ENCODE results near the gene RBBP4.
A peak's percentile ranks its signal among the peaks of the same experiment; 100 is the strongest.
"Not testable (repeated sequence)": the region's sequence is repeated elsewhere in the genome, so short reads cannot be mapped to it uniquely, and the experiment has no call there.

Gene RBBP4

GRCh38 chr1:32642292-32642827 is 8.6 kb upstream of the RBBP4 start:
- no CpG with 5 or more reads among the region's 8 CpGs for WGBS, 2 donors (ENCODE audit: extremely low coverage in 2 of 2, insufficient read length in 2 of 2, insufficient replicate concordance in 1 of 2)
- not testable (repeated sequence) for H2BK5ac ChIP-seq (ENCODE audit: low read length); H3K27ac ChIP-seq (replicated peaks; ENCODE audit: low read length); H3K4me1 ChIP-seq (ENCODE audit: control insufficient read depth in 2 of 2, insufficient read depth in 1 of 2, low read depth in 1 of 2, low read length in 2 of 2); H2BK12ac ChIP-seq (ENCODE audit: low read length); H3K79me1 ChIP-seq (ENCODE audit: low read depth, low read length); H3K4ac ChIP-seq (ENCODE audit: low read length); H2BK15ac ChIP-seq (ENCODE audit: low read length); H3K4me2 ChIP-seq (ENCODE audit: insufficient read depth, low read length, poor library complexity, severe bottlenecking); H3K9ac ChIP-seq (ENCODE audit: low read depth, low read length, poor library complexity); H3K9me3 ChIP-seq (replicated peaks in 1 of 2; ENCODE audit: control insufficient read depth in 2 of 2, insufficient read depth in 1 of 2, low read depth in 1 of 2, low read length in 2 of 2); H4K8ac ChIP-seq (ENCODE audit: low read depth, low read length); H3K27me3 ChIP-seq (ENCODE audit: control insufficient read depth in 3 of 3, insufficient read depth in 3 of 3, low read depth in 1 of 3, low read length in 3 of 3); H3K18ac ChIP-seq (ENCODE audit: low read length); H2AK5ac ChIP-seq (ENCODE audit: low read depth, low read length); DNase-seq (ENCODE audit: low spot score); H2BK120ac ChIP-seq (ENCODE audit: low read depth, low read length); H3K4me3 ChIP-seq (ENCODE audit: low read length in 2 of 2); H3K23ac ChIP-seq (ENCODE audit: low read depth, low read length, poor library complexity); H4K91ac ChIP-seq (ENCODE audit: low read depth, low read length, poor library complexity); H3K14ac ChIP-seq (ENCODE audit: low read length); H2AFZ ChIP-seq (ENCODE audit: low read length)
- H3K36me3 ChIP-seq (replicated peaks in 1 of 2; ENCODE audit: control insufficient read depth in 2 of 2, insufficient read depth in 2 of 2, low read length in 2 of 2), result peaks cover 0 to 37% of the 10 kb centered on the region in 2 donors

DNA sequence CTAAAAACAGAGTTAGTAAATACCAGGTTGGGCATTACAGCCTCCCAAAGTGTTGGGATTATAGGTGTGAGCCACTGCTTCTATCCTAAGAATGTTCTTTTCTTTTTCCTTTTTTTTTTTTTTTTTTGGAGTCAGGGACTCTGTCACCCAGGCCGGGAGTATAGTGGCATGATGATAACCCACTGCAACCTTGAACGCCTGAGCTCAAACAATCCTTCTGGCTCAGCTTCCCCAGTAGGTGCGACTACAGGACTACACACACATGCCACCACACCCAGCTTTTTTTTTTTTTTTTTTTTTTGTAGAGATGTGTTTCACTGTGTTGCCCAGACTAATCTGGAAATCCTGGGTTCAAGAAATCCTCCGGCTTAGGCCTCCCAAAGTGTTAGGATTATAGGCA is 6.6 kb upstream of the RBBP4 start:
- H3K36me3 ChIP-seq (replicated peaks in 1 of 2; ENCODE audit: control insufficient read depth in 2 of 2, insufficient read depth in 2 of 2, low read length in 2 of 2), result peaks cover 0 to 33% of the 10 kb centered on the region in 2 donors
- H4K8ac ChIP-seq (ENCODE audit: low read depth, low read length), result no peak overlapping the region
- H3K27me3 ChIP-seq (ENCODE audit: control insufficient read depth in 3 of 3, insufficient read depth in 3 of 3, low read depth in 1 of 3, low read length in 3 of 3), result no peaks in the 10 kb centered on the region
- DNase-seq (ENCODE audit: low spot score), result no peak
- no peak overlapping the region for H2AK5ac ChIP-seq (ENCODE audit: low read depth, low read length)
- no peak overlapping the region for H2BK120ac ChIP-seq (ENCODE audit: low read depth, low read length)
- H3K27ac ChIP-seq (replicated peaks; ENCODE audit: low read length), result no peak overlapping the region
- peaks cover 0 to 11% of the 10 kb centered on the region in 2 donors for H3K9me3 ChIP-seq (replicated peaks in 1 of 2; ENCODE audit: control insufficient read depth in 2 of 2, insufficient read depth in 1 of 2, low read depth in 1 of 2, low read length in 2 of 2)
- no peak overlapping the region for H2BK15ac ChIP-seq (ENCODE audit: low read length)
- no peak overlapping the region for H3K4me3 ChIP-seq (ENCODE audit: low read length in 2 of 2)
- peaks cover 5% of the 10 kb centered on the region for H3K79me1 ChIP-seq (ENCODE audit: low read depth, low read length)
- H3K18ac ChIP-seq (ENCODE audit: low read length), result no peak overlapping the region
- no peak overlapping the region for H3K14ac ChIP-seq (ENCODE audit: low read length)
- H2BK12ac ChIP-seq (ENCODE audit: low read length), result no peak overlapping the region
- H4K91ac ChIP-seq (ENCODE audit: low read depth, low read length, poor library complexity), result no peak overlapping the region
- H3K9ac ChIP-seq (ENCODE audit: low read depth, low read length, poor library complexity), result no peak overlapping the region
- no peak overlapping the region for H3K23ac ChIP-seq (ENCODE audit: low read depth, low read length, poor library complexity)
- H2BK5ac ChIP-seq (ENCODE audit: low read length), result no peak overlapping the region
- no peak overlapping the region for H3K4me2 ChIP-seq (ENCODE audit: insufficient read depth, low read length, poor library complexity, severe bottlenecking)
- H3K4ac ChIP-seq (ENCODE audit: low read length), result no peak overlapping the region
- no CpG with 5 or more reads among the region's 4 CpGs for WGBS, 2 donors (ENCODE audit: extremely low coverage in 2 of 2, insufficient read length in 2 of 2, insufficient replicate concordance in 1 of 2)
- H3K4me1 ChIP-seq (ENCODE audit: control insufficient read depth in 2 of 2, insufficient read depth in 1 of 2, low read depth in 1 of 2, low read length in 2 of 2), result no peaks in the 10 kb centered on the region
- no peak overlapping the region for H2AFZ ChIP-seq (ENCODE audit: low read length)

DNA sequence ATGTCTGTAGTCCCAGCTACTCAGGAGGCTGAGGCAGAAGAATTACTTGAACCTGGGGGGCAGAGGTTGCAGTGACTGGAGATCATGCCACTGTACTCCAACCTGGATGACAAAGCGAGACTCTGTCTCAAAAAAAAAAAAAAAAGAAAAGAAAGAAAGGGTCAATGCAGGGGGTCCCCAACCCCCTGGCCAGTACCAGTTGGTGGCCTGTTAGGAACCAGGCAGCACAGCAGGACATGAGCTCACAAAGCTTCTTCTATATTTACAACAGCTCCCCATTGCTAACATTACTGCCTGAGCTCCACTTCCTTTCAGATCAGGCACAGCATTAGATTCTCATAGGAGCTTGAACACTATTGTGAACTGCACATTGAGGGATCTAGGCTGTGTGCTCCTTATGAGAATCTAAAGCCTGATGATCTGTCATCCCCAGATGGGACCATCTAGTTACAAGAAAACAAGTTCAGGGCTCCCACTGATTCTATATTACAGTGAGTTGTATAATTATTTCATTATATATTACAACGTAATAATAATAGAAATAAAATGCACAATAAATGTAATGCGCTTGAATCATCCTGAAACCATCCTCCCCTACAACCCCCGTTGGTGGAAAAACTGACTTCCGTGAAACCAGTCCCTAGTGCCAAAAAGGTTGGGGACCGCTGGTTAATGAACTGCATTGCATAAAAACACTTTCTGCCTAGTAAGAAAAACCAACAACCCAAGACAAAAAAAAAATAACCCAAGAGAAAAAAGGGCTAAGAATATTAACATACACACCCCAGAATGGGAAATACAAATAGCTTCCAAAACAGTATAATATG is 3.5 kb upstream of the RBBP4 start:
- H4K91ac ChIP-seq (ENCODE audit: low read depth, low read length, poor library complexity), result no peak overlapping the region
- H2BK5ac ChIP-seq (ENCODE audit: low read length), result no peak overlapping the region
- H2BK12ac ChIP-seq (ENCODE audit: low read length), result no peak overlapping the region
- H3K18ac ChIP-seq (ENCODE audit: low read length), result no peak overlapping the region
- H3K36me3 ChIP-seq (replicated peaks in 1 of 2; ENCODE audit: control insufficient read depth in 2 of 2, insufficient read depth in 2 of 2, low read length in 2 of 2), result peaks cover 4 to 33% of the 10 kb centered on the region in 2 donors
- H3K23ac ChIP-seq (ENCODE audit: low read depth, low read length, poor library complexity), result no peak overlapping the region
- no peak for DNase-seq (ENCODE audit: low spot score)
- no peak overlapping the region for H3K14ac ChIP-seq (ENCODE audit: low read length)
- no peak overlapping the region for H2BK15ac ChIP-seq (ENCODE audit: low read length)
- H3K27me3 ChIP-seq (ENCODE audit: control insufficient read depth in 3 of 3, insufficient read depth in 3 of 3, low read depth in 1 of 3, low read length in 3 of 3), result no peaks in the 10 kb centered on the region
- H3K4me3 ChIP-seq (ENCODE audit: low read length in 2 of 2), result no peak overlapping the region
- peaks cover 6% of the 10 kb centered on the region for H3K79me1 ChIP-seq (ENCODE audit: low read depth, low read length)
- H2AFZ ChIP-seq (ENCODE audit: low read length), result no peak overlapping the region
- H2AK5ac ChIP-seq (ENCODE audit: low read depth, low read length), result no peak overlapping the region
- peaks cover 0 to 11% of the 10 kb centered on the region in 2 donors for H3K9me3 ChIP-seq (replicated peaks in 1 of 2; ENCODE audit: control insufficient read depth in 2 of 2, insufficient read depth in 1 of 2, low read depth in 1 of 2, low read length in 2 of 2)
- H3K27ac ChIP-seq (replicated peaks; ENCODE audit: low read length), result no peak overlapping the region
- no peak overlapping the region for H4K8ac ChIP-seq (ENCODE audit: low read depth, low read length)
- no peak overlapping the region for H3K4me2 ChIP-seq (ENCODE audit: insufficient read depth, low read length, poor library complexity, severe bottlenecking)
- no CpG with 5 or more reads among the region's 6 CpGs for WGBS, 2 donors (ENCODE audit: extremely low coverage in 2 of 2, insufficient read length in 2 of 2, insufficient replicate concordance in 1 of 2)
- H3K4ac ChIP-seq (ENCODE audit: low read length), result no peak overlapping the region
- peaks cover 3 to 5% of the 10 kb centered on the region in 2 donors for H3K4me1 ChIP-seq (ENCODE audit: control insufficient read depth in 2 of 2, insufficient read depth in 1 of 2, low read depth in 1 of 2, low read length in 2 of 2)
- H3K9ac ChIP-seq (ENCODE audit: low read depth, low read length, poor library complexity), result no peak overlapping the region
- H2BK120ac ChIP-seq (ENCODE audit: low read depth, low read length), result no peak overlapping the region

DNA sequence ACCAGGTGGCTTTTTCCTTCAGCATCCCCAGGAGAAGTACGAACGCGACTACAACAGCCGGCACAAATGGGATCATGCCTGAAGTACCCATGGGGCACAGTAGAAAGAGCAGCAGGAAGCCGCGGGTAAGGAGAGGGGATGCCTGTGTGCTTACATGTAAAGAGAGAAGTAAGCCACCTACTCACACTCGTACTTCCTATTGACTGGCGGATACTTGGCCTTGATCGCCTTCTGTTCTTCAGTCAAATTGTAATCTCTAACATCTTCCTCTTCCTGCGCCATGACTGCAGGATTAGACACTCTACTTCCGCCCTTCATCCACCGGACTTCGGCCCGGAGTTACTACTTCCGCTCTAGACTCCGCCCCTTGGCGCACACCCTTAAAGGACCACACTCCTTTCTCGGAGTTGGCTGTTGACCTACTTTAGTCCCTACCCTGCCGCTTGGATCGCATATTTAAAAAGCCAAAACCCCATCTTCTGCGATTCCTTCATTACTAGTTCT is 708 bp upstream of the RBBP4 start, which contains the start of gene ZBTB8OS:
TSS of gene ZBTB8OS (minus strand) at position 303 of the 504 bp plus-strand sequence. CDS start at position 282, 21 bp downstream.
- H3K27me3 ChIP-seq (ENCODE audit: control insufficient read depth in 3 of 3, insufficient read depth in 3 of 3, low read depth in 1 of 3, low read length in 3 of 3), result no peaks in the 10 kb centered on the region
- peak within 1 kb of the TSS; percentile 91 for H2BK120ac ChIP-seq (ENCODE audit: low read depth, low read length)
- peak within 1 kb of the TSS; percentile 98 for H3K4ac ChIP-seq (ENCODE audit: low read length)
- peaks cover 0 to 11% of the 10 kb centered on the region in 2 donors for H3K9me3 ChIP-seq (replicated peaks in 1 of 2; ENCODE audit: control insufficient read depth in 2 of 2, insufficient read depth in 1 of 2, low read depth in 1 of 2, low read length in 2 of 2)
- H2BK12ac ChIP-seq (ENCODE audit: low read length), result peak within 1 kb of the TSS; percentile 41
- peak; percentile 77 for DNase-seq (ENCODE audit: low spot score)
- H4K8ac ChIP-seq (ENCODE audit: low read depth, low read length), result peak within 1 kb of the TSS; percentile 96
- H3K4me3 ChIP-seq (ENCODE audit: low read length in 2 of 2), result peak within 1 kb of the TSS; percentile 79 to 94
- peak within 1 kb of the TSS; percentile 99 for H3K9ac ChIP-seq (ENCODE audit: low read depth, low read length, poor library complexity)
- peaks cover 14 to 55% of the 10 kb centered on the region in 2 donors for H3K36me3 ChIP-seq (replicated peaks in 1 of 2; ENCODE audit: control insufficient read depth in 2 of 2, insufficient read depth in 2 of 2, low read length in 2 of 2)
- peaks cover 5% of the 10 kb centered on the region in 2 donors for H3K4me1 ChIP-seq (ENCODE audit: control insufficient read depth in 2 of 2, insufficient read depth in 1 of 2, low read depth in 1 of 2, low read length in 2 of 2)
- H2AK5ac ChIP-seq (ENCODE audit: low read depth, low read length), result peak within 1 kb of the TSS; percentile 10
- H4K91ac ChIP-seq (ENCODE audit: low read depth, low read length, poor library complexity), result peak within 1 kb of the TSS; percentile 87
- H3K27ac ChIP-seq (replicated peaks; ENCODE audit: low read length), result peak within 1 kb of the TSS; percentile 99
- H2AFZ ChIP-seq (ENCODE audit: low read length), result peak within 1 kb of the TSS; percentile 93
- peaks cover 4% of the 10 kb centered on the region for H3K79me1 ChIP-seq (ENCODE audit: low read depth, low read length)
- peak within 1 kb of the TSS; percentile 100 for H3K18ac ChIP-seq (ENCODE audit: low read length)
- H2BK5ac ChIP-seq (ENCODE audit: low read length), result peak within 1 kb of the TSS; percentile 62
- WGBS, 2 donors (ENCODE audit: extremely low coverage in 2 of 2, insufficient read length in 2 of 2, insufficient replicate concordance in 1 of 2), result no CpG with 5 or more reads among the region's 21 CpGs
- peak within 1 kb of the TSS; percentile 99 for H3K23ac ChIP-seq (ENCODE audit: low read depth, low read length, poor library complexity)
- peak within 1 kb of the TSS; percentile 60 for H2BK15ac ChIP-seq (ENCODE audit: low read length)
- peak within 1 kb of the TSS; percentile 84 for H3K4me2 ChIP-seq (ENCODE audit: insufficient read depth, low read length, poor library complexity, severe bottlenecking)
- H3K14ac ChIP-seq (ENCODE audit: low read length), result peak within 1 kb of the TSS; percentile 94
